K562 (cell line): ENCODE data around the gene IL34. TPM values are rescaled to one million over a fixed set of nuclear protein-coding genes. Genes with fewer than 3 reads are reported as not detected.
"Not testable (repeated sequence)": the region's sequence is repeated elsewhere in the genome, so short reads cannot be mapped to it uniquely, and the experiment has no call there.

Experiments
- ATAC-seq: fragments of 200-7000 bp; cut with Tn5 transposase; 3 replicates; pipeline ENCODE4 v1.9.1; 2020; ENCODE audit warnings: moderate library complexity
- BruUV-seq: library from RNA; stranded (reverse); fragments of 400-500 nt; replicated peaks from 2 replicates; lab custom pipeline; 2021; lab: Mats Ljungman, UMichigan
- CTCF ChIA-PET: fragments of 300-600 bp; formaldehyde crosslinking; extraction: SDS; loops from one replicate; lab custom pipeline; 2021; ENCODE audit warnings: low intra/inter-chr PET ratio; lab: Yijun Ruan, JAX
- POLR2A ChIA-PET: fragments of 300-600, 350-650 bp; sonication (Branson Sonifier 250); formaldehyde crosslinking; extraction: SDS; loops from one replicate; lab custom pipeline; 2021; ENCODE audit warnings: antibody characterized with exemption, inconsistent platforms; lab: Yijun Ruan, JAX
- DNase-seq, 4 experiments: peaks; one replicate each; pipeline versions ENCODE4 v3.0.0 to v3.0.0-alpha.2; 2011 to 2018; ENCODE audit warnings: low spot score in 3 of 4, mixed read lengths in 3 of 4; ENCODE audit errors: extremely low read depth in 1 of 4
- FAIRE-seq: peaks from 2 replicates; lab custom pipeline; 2011; peaks lifted over from hg19 to GRCh38; lab: Jason Lieb, UNC
- H2AFZ ChIP-seq: 2 replicates; pipeline ENCODE4 v1.6.0; 2011; ENCODE audit warnings: low read depth, low read length, control low read depth, inconsistent platforms
- H3K27ac ChIP-seq: fragments of 200-600 bp; 3 replicates; pipeline ENCODE4 v1.8.0; 2011; ENCODE audit warnings: low read depth, mild to moderate bottlenecking, control low read depth, inconsistent platforms, low read length, moderate library complexity, mixed read lengths; ENCODE audit errors: extremely low read depth
- H3K27me3 ChIP-seq, 2 experiments: fragments of 300-600 bp in 1 of 2; 2 replicates in 1 of 2; 3 replicates in 1 of 2; pipeline versions ENCODE4 v1.6.0 to v1.8.0; 2011; ENCODE audit warnings: inconsistent platforms in 2 of 2, low read length in 2 of 2, mild to moderate bottlenecking in 1 of 2, mixed read lengths in 1 of 2, moderate library complexity in 1 of 2; ENCODE audit not compliant: control insufficient read depth in 2 of 2, insufficient read depth in 2 of 2
- H3K36me3 ChIP-seq: fragments of 300-600 bp; 3 replicates; pipeline ENCODE4 v1.8.0; 2011; ENCODE audit warnings: mild to moderate bottlenecking, low read length, inconsistent platforms; ENCODE audit not compliant: control insufficient read depth, insufficient read depth
- H3K4me1 ChIP-seq, 2 experiments: fragments of 200-600 bp in 1 of 2; replicated peaks in 1 of 2; 2 replicates in 1 of 2; 3 replicates in 1 of 2; pipeline versions ENCODE4 v1.5.1 to v1.8.0; 2011; ENCODE audit warnings: inconsistent platforms in 2 of 2, low read length in 2 of 2, mild to moderate bottlenecking in 1 of 2, mixed read lengths in 1 of 2, moderate library complexity in 1 of 2; ENCODE audit not compliant: control insufficient read depth in 2 of 2, insufficient read depth in 2 of 2
- H3K4me2 ChIP-seq: 2 replicates; pipeline ENCODE4 v1.6.1; 2011; ENCODE audit warnings: low read length, control low read depth, inconsistent platforms, mixed read lengths; ENCODE audit not compliant: insufficient read depth
- H3K4me3 ChIP-seq: fragments of 200-600 bp; sonication (generic), shearing (Covaris generic); 2 replicates; pipeline ENCODE4 v1.5.1; 2016; ENCODE audit warnings: control low read depth, inconsistent platforms
- H3K79me2 ChIP-seq: fragments of 200-600 bp; 3 replicates; pipeline ENCODE4 v1.8.0; 2011; ENCODE audit warnings: low read length, inconsistent platforms; ENCODE audit not compliant: control insufficient read depth, insufficient read depth
- H3K9ac ChIP-seq, 2 experiments: 2 replicates each; pipeline versions ENCODE4 v1.6.0 to v1.6.1; 2011; ENCODE audit warnings: low read depth in 2 of 2, low read length in 2 of 2, control low read depth in 1 of 2, inconsistent platforms in 1 of 2, mild to moderate bottlenecking in 1 of 2, mixed read lengths in 1 of 2; ENCODE audit not compliant: insufficient read depth in 1 of 2
- H3K9me1 ChIP-seq: one replicate; pipeline ENCODE4 v1.6.0; 2011; ENCODE audit warnings: inconsistent platforms, mild to moderate bottlenecking, low read length, moderate library complexity; ENCODE audit not compliant: control insufficient read depth, insufficient read depth
- H3K9me3 ChIP-seq: replicated peaks from 2 replicates; pipeline ENCODE4 v1.5.1; 2011; ENCODE audit warnings: low read depth, low read length, inconsistent platforms; ENCODE audit not compliant: control insufficient read depth, insufficient read depth
- H4K20me1 ChIP-seq: replicated peaks from 2 replicates; pipeline ENCODE4 v1.6.1; 2011; ENCODE audit warnings: low read length, inconsistent platforms, mixed read lengths; ENCODE audit not compliant: control insufficient read depth, insufficient read depth
- CBFB ChIP-seq: sonication (generic); formaldehyde crosslinking; IDR thresholded peaks from 2 replicates; pipeline ENCODE4 v1.4.0; 2020; ENCODE audit warnings: mild to moderate bottlenecking, missing genetic modification reagents
- POLR2G ChIP-seq: fragments of 200-400 bp; formaldehyde crosslinking; IDR thresholded peaks from 2 replicates; pipeline ENCODE4 v1.6.1; 2017; ENCODE audit warnings: low read depth, mild to moderate bottlenecking, antibody characterized with exemption, low read length, moderate library complexity
- WGBS: fragments of 100-300 bp; shearing (Covaris generic); methylation state at CpG from one replicate; pipeline ENCODE4 v1.1.6; 2016; ENCODE audit warnings: low coverage, mixed read lengths; ENCODE audit not compliant: insufficient coverage; ENCODE audit errors: missing lambda C conversion rate; 5-methylcytosine and 5-hydroxymethylcytosine counted together
- in situ Hi-C: fragments of 300-500 bp; cut with MboI; formaldehyde crosslinking; loops from 4 replicates; pipeline ENCODE4 v1.15.0; 2018; ENCODE audit warnings: inconsistent platforms, mixed read lengths
- intact Hi-C: fragments of 100-400 bp; cut with micrococcal nuclease; formaldehyde crosslinking; loops from 2 replicates; pipeline ENCODE4 v1.14.2; 2022
- polyA plus RNA-seq, 8 experiments: library from polyadenylated mRNA; depleted of rRNA in 4 of 8; stranded (reverse) in 5 of 8; unstranded in 3 of 8; fragments of >200 nt; fragmentation: Nextera tagmentation in 2 of 8; fragmentation: Illumina TruSeq in 1 of 8; extraction: Ambion mirVana in 2 of 8; extraction: Trizol in 1 of 8; gene quantifications; 2 replicates each; pipeline versions ENCODE4 v1.2.1 to v1.2.3, GENCODE V29; 2011 to 2014; ENCODE audit warnings: inconsistent platforms in 1 of 8, missing spikeins in 1 of 8
- total RNA-seq, 7 experiments: library from RNA; depleted of rRNA in 6 of 7; stranded (reverse); fragments of >200 nt in 6 of 7; fragmentation: Illumina TruSeq in 2 of 7; extraction: Trizol in 2 of 7; gene quantifications; 2 replicates each; pipeline versions ENCODE4 v1.2.1 to v1.2.3, GENCODE V29; 2011 to 2021; ENCODE audit warnings: low replicate concordance in 1 of 7

Gene IL34
- total and polyA plus RNA-seq, 9 of the 15 experiments (the other 6 are each of a cell fraction or from before 2014, with no cell fraction given), result 0.07 to 0.18 (median 0.10) TPM; not detected in 6

GRCh38 chr16:70670938-70671337 lies 24.6 kb downstream of the IL34 start:
- 100% methylated on average over 4 of the region's 4 CpGs for WGBS
- BruUV-seq, POLR2A ChIA-PET: not testable (repeated sequence)

DNA sequence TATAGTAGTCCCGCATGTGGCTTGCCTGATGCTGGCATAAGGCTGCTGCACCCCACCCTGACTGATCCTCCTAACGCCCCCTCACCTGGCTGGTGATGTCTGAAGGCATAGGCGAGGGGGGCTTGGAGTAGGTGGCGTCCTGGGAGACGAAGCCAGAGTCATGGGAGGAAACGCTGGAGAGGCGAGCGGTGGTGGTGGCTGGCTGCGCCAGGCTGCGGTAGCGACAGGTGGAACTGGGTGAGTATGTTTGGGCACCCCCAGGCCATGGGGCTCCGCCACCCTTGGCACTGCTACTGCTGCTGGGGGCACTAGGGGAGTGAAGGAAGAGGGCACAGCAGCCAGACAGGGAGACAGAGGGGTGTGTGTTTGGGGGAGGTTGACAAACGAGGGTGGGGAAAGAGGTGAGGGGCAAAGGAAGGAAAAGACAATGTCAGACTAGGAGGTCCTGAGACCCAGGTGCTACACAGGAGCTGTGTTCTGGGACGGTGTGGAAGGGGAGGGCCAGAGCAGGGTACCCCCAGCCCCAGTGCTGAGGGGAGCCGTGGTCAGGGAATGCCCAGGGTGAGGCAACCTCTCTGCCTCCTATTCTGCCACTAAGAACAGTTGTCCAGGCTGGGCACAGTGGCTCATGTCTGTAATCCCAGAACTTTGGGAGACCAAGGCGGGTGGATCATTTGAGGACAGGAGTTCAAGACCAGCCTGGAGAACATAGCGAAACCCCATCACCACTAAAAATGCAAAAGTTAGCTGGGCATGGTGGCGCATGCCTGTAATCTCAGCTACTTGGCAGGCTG lies 28.1 kb downstream of the IL34 start:
- ChIA-PET CTCF (no interaction called here), POLR2A (interaction anchor here (0.8 kb wide), 1 partner anchor 17 kb away, joined by 4 read pairs; no protein-coding TSS in a partner anchor)
- Histone ChIP-seq H2AFZ (no peak overlapping the region), H3K4me1 (peaks cover 0 to 4% of the 10 kb centered on the region in 2 experiments; a peak in 1 of 5 replicates), H3K4me2 (no peak overlapping the region), H3K4me3 (no peak overlapping the region), H3K9me1 (no peaks in the 10 kb centered on the region), H3K36me3 (peaks cover 94% of the 10 kb centered on the region), H3K79me2 (no peaks in the 10 kb centered on the region; the same call in 2 of the 3 replicates), H3K9ac (no peak overlapping the region), H3K27me3 (no peaks in the 10 kb centered on the region), H4K20me1 (no peaks in the 10 kb centered on the region; the same call in 1 of the 2 replicates), H3K27ac (no peak overlapping the region), H3K9me3 (no peaks in the 10 kb centered on the region)
- 92% methylated on average over 13 of the region's 18 CpGs for WGBS
- BruUV-seq, result no TSS peak
- no peak for ATAC-seq
- 0 out of 2 replicates have a peak, but pooled peaks have one; percentile 39 for TF ChIP-seq POLR2G
- TF ChIP-seq CBFB (CRISPR knock-in tag), result no peak
- DNase-seq, result no peak
- intact Hi-C loops (loop anchor here (5.0 kb wide), 1 partner anchor 93 kb away; no protein-coding TSS in a partner anchor), in situ Hi-C loops (no loop called here)
- no peak for FAIRE-seq

More at GRCh38 chr16:70670938-70671337, 24.6 kb downstream of the IL34 start:
- H3K27ac ChIP-seq, CTCF ChIA-PET, H3K4me1 ChIP-seq, in situ Hi-C loops, H4K20me1 ChIP-seq, ATAC-seq, H3K4me3 ChIP-seq, FAIRE-seq, DNase-seq, H3K79me2 ChIP-seq, H3K27me3 ChIP-seq, H3K9me3 ChIP-seq, H3K9me1 ChIP-seq, H2AFZ ChIP-seq, H3K4me2 ChIP-seq, H3K9ac ChIP-seq: not testable (repeated sequence)
- H3K36me3 ChIP-seq, result peaks cover 93% of the 10 kb centered on the region
- intact Hi-C loops, result loop anchor here (5.0 kb wide), 1 partner anchor 96 kb away; no protein-coding TSS in a partner anchor
